Measurements from ENCODE around the gene ACTRT2.

ACTRT2 gene

GRCh38 chr1:2980849-2981248 is 40.4 kb upstream of the ACTRT2 start:
- Histone ChIP-seq H3K27me3 (ENCODE audit: insufficient read depth, low read length) (no peaks in the 10 kb centered on the region), H4K12ac (ENCODE audit: low read depth, low read length) (no peak overlapping the region), H3K79me1 (ENCODE audit: low read length) (no peaks in the 10 kb centered on the region), H3K4ac (ENCODE audit: low read depth, low read length) (no peak overlapping the region), H2AFZ (ENCODE audit: insufficient read depth, low read length, poor library complexity) (no peak overlapping the region), H3K9ac (ENCODE audit: low read length) (no peak overlapping the region), H2BK120ac (ENCODE audit: insufficient read depth, low read length, poor library complexity) (no peak overlapping the region), H3K79me2 (ENCODE audit: control insufficient read depth, insufficient read depth, low read length, poor library complexity) (no peaks in the 10 kb centered on the region), H3K18ac (ENCODE audit: low read length) (no peak overlapping the region), H3K4me2 (ENCODE audit: low read length) (no peak overlapping the region), H4K91ac (ENCODE audit: low read depth, low read length) (no peak overlapping the region), H3K14ac (ENCODE audit: low read length) (no peak overlapping the region), H3K23ac (ENCODE audit: low read length) (no peak overlapping the region), H2BK5ac (ENCODE audit: low read depth, low read length, poor library complexity) (no peak overlapping the region), H2BK12ac (ENCODE audit: low read length) (no peak overlapping the region), H3K9me3 (ENCODE audit: insufficient read depth, low read depth, low read length) (peaks cover 22% of the 10 kb centered on the region), H3K4me3 (ENCODE audit: low read depth, low read length) (no peak overlapping the region), H3K27ac (ENCODE audit: low read depth, low read length) (no peak overlapping the region), H4K8ac (ENCODE audit: low read depth, low read length) (no peak overlapping the region), H2AK5ac (ENCODE audit: low read length) (no peak overlapping the region), H3K4me1 (ENCODE audit: control insufficient read depth in 1 of 2, insufficient read depth in 2 of 2, low read length in 2 of 2) (no peaks in the 10 kb centered on the region), H3K36me3 (ENCODE audit: control insufficient read depth in 1 of 2, insufficient read depth in 2 of 2, low read length in 2 of 2) (no peaks in the 10 kb centered on the region)
- WGBS (ENCODE audit: extremely low coverage, insufficient coverage, insufficient read length): no CpG with 5 or more reads among the region's 12 CpGs
- DNase-seq: no peak

- no peak overlapping the region for H4K91ac ChIP-seq (ENCODE audit: low read depth, low read length)
- no peaks in the 10 kb centered on the region for H3K27me3 ChIP-seq (ENCODE audit: insufficient read depth, low read length)
- no peak for DNase-seq
- H3K79me2 ChIP-seq (ENCODE audit: control insufficient read depth, insufficient read depth, low read length, poor library complexity): no peaks in the 10 kb centered on the region
- H3K4me3 ChIP-seq (ENCODE audit: low read depth, low read length): no peak overlapping the region
- H3K9me3 ChIP-seq (ENCODE audit: insufficient read depth, low read depth, low read length): peaks cover 18% of the 10 kb centered on the region
- no peaks in the 10 kb centered on the region for H3K4me1 ChIP-seq (ENCODE audit: control insufficient read depth in 1 of 2, insufficient read depth in 2 of 2, low read length in 2 of 2)
- no peak overlapping the region for H3K9ac ChIP-seq (ENCODE audit: low read length)
- no peaks in the 10 kb centered on the region for H3K36me3 ChIP-seq (ENCODE audit: control insufficient read depth in 1 of 2, insufficient read depth in 2 of 2, low read length in 2 of 2)
- H2AFZ ChIP-seq (ENCODE audit: insufficient read depth, low read length, poor library complexity): no peak overlapping the region
- no peak overlapping the region for H3K4ac ChIP-seq (ENCODE audit: low read depth, low read length)
- H4K8ac ChIP-seq (ENCODE audit: low read depth, low read length): no peak overlapping the region
- H3K4me2 ChIP-seq (ENCODE audit: low read length): no peak overlapping the region
- H3K23ac ChIP-seq (ENCODE audit: low read length): no peak overlapping the region
- no peak overlapping the region for H3K27ac ChIP-seq (ENCODE audit: low read depth, low read length)
- H2BK5ac ChIP-seq (ENCODE audit: low read depth, low read length, poor library complexity): no peak overlapping the region
- H3K14ac ChIP-seq (ENCODE audit: low read length): no peak overlapping the region
- H2AK5ac ChIP-seq (ENCODE audit: low read length): no peak overlapping the region
- no peak overlapping the region for H4K12ac ChIP-seq (ENCODE audit: low read depth, low read length)
- no CpG with 5 or more reads among the region's 7 CpGs for WGBS (ENCODE audit: extremely low coverage, insufficient coverage, insufficient read length)
- no peak overlapping the region for H2BK12ac ChIP-seq (ENCODE audit: low read length)
- H3K18ac ChIP-seq (ENCODE audit: low read length): no peak overlapping the region
- H3K79me1 ChIP-seq (ENCODE audit: low read length): no peaks in the 10 kb centered on the region
- no peak overlapping the region for H2BK120ac ChIP-seq (ENCODE audit: insufficient read depth, low read length, poor library complexity)
Measured at GRCh38 chr1:2981388-2981787, 39.9 kb upstream of the ACTRT2 start.

GRCh38 chr1:2981981-2982614 is 39.2 kb upstream of the ACTRT2 start:
- Histone ChIP-seq H3K14ac (ENCODE audit: low read length) (no peak overlapping the region), H3K4me1 (ENCODE audit: control insufficient read depth in 1 of 2, insufficient read depth in 2 of 2, low read length in 2 of 2) (no peaks in the 10 kb centered on the region), H4K12ac (ENCODE audit: low read depth, low read length) (no peak overlapping the region), H2BK120ac (ENCODE audit: insufficient read depth, low read length, poor library complexity) (no peak overlapping the region), H3K27me3 (ENCODE audit: insufficient read depth, low read length) (no peaks in the 10 kb centered on the region), H3K4me2 (ENCODE audit: low read length) (no peak overlapping the region), H3K36me3 (ENCODE audit: control insufficient read depth in 1 of 2, insufficient read depth in 2 of 2, low read length in 2 of 2) (no peaks in the 10 kb centered on the region), H3K18ac (ENCODE audit: low read length) (no peak overlapping the region), H3K79me1 (ENCODE audit: low read length) (no peaks in the 10 kb centered on the region), H2BK5ac (ENCODE audit: low read depth, low read length, poor library complexity) (no peak overlapping the region), H4K8ac (ENCODE audit: low read depth, low read length) (no peak overlapping the region), H3K27ac (ENCODE audit: low read depth, low read length) (no peak overlapping the region), H2BK12ac (ENCODE audit: low read length) (no peak overlapping the region), H2AFZ (ENCODE audit: insufficient read depth, low read length, poor library complexity) (no peak overlapping the region), H3K79me2 (ENCODE audit: control insufficient read depth, insufficient read depth, low read length, poor library complexity) (no peaks in the 10 kb centered on the region), H3K4ac (ENCODE audit: low read depth, low read length) (no peak overlapping the region), H4K91ac (ENCODE audit: low read depth, low read length) (no peak overlapping the region), H3K23ac (ENCODE audit: low read length) (no peak overlapping the region), H3K4me3 (ENCODE audit: low read depth, low read length) (no peak overlapping the region), H3K9me3 (ENCODE audit: insufficient read depth, low read depth, low read length) (peaks cover 25% of the 10 kb centered on the region), H2AK5ac (ENCODE audit: low read length) (no peak overlapping the region), H3K9ac (ENCODE audit: low read length) (no peak overlapping the region)
- no peak for DNase-seq
- WGBS (ENCODE audit: extremely low coverage, insufficient coverage, insufficient read length): no CpG with 5 or more reads among the region's 19 CpGs

GRCh38 chr1:2982615-2983318 is 38.5 kb upstream of the ACTRT2 start:
- Histone ChIP-seq H3K36me3 (ENCODE audit: control insufficient read depth in 1 of 2, insufficient read depth in 2 of 2, low read length in 2 of 2) (no peaks in the 10 kb centered on the region), H3K4ac (ENCODE audit: low read depth, low read length) (no peak overlapping the region), H3K18ac (ENCODE audit: low read length) (no peak overlapping the region), H2BK12ac (ENCODE audit: low read length) (no peak overlapping the region), H2BK5ac (ENCODE audit: low read depth, low read length, poor library complexity) (no peak overlapping the region), H2AFZ (ENCODE audit: insufficient read depth, low read length, poor library complexity) (no peak overlapping the region), H3K9ac (ENCODE audit: low read length) (no peak overlapping the region), H3K4me2 (ENCODE audit: low read length) (no peak overlapping the region), H4K8ac (ENCODE audit: low read depth, low read length) (no peak overlapping the region), H3K4me1 (ENCODE audit: control insufficient read depth in 1 of 2, insufficient read depth in 2 of 2, low read length in 2 of 2) (no peaks in the 10 kb centered on the region), H4K12ac (ENCODE audit: low read depth, low read length) (no peak overlapping the region), H3K9me3 (ENCODE audit: insufficient read depth, low read depth, low read length) (peaks cover 28% of the 10 kb centered on the region), H3K23ac (ENCODE audit: low read length) (no peak overlapping the region), H2AK5ac (ENCODE audit: low read length) (no peak overlapping the region), H3K79me1 (ENCODE audit: low read length) (no peaks in the 10 kb centered on the region), H2BK120ac (ENCODE audit: insufficient read depth, low read length, poor library complexity) (no peak overlapping the region), H4K91ac (ENCODE audit: low read depth, low read length) (no peak overlapping the region), H3K14ac (ENCODE audit: low read length) (no peak overlapping the region), H3K4me3 (ENCODE audit: low read depth, low read length) (no peak overlapping the region), H3K27ac (ENCODE audit: low read depth, low read length) (no peak overlapping the region), H3K27me3 (ENCODE audit: insufficient read depth, low read length) (no peaks in the 10 kb centered on the region), H3K79me2 (ENCODE audit: control insufficient read depth, insufficient read depth, low read length, poor library complexity) (no peaks in the 10 kb centered on the region)
- WGBS (ENCODE audit: extremely low coverage, insufficient coverage, insufficient read length): no CpG with 5 or more reads among the region's 30 CpGs
- no peak for DNase-seq
